ENCODE data around the gene MEPCE. TPM values are rescaled to one million over a fixed set of nuclear protein-coding genes. Genes with fewer than 3 reads are reported as not detected.
A peak's percentile ranks its signal among the peaks of the same experiment; 100 is the strongest.

MEPCE gene
- total and polyA plus RNA-seq, 3 experiments from 2014 or later: 13.6 to 78.8 (median 75.9) TPM

DNA sequence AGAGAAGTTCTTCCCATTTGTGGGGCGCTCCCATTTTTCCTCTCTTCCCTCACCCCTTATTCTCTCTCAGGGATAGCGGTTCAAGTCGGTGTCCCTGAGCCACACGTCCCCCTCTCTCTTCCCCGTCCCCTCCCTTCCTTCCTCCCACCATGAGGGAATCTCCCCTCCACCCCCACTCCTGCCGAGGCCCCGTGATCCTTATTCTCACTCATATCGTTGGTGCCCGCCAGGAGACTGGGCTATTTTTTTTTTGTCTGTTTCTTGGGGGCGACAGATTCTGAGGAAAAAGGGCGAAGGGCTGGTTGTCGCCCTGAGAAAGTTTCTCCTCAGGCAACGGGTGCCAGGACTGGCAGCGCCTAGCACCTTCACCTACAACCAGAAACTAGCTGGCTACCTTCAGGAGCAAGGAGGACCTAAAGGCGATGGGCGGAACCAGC lies 1.9 kb upstream of the MEPCE start:
- Histone ChIP-seq H3K27ac (ENCODE audit: low read depth, low read length) (peak overlapping the region; percentile 100), H3K4me1 (ENCODE audit: insufficient read depth, low read length) (peaks cover 27% of the 10 kb centered on the region), H3K27me3 (ENCODE audit: insufficient read depth, low read length, poor library complexity, severe bottlenecking) (no peaks in the 10 kb centered on the region), H3K9me3 (ENCODE audit: low read length) (no peaks in the 10 kb centered on the region), H3K36me3 (ENCODE audit: insufficient read depth, low read length) (no peaks in the 10 kb centered on the region), H3K4me3 (ENCODE audit: low read length) (peak overlapping the region; percentile 96)
- DNase-seq: peak in 1 of 5 donors; percentile 51
- H3K27ac Mint-ChIP-seq: peak overlapping the region; percentile 12 to 100 (median 100)
- POLR2A ChIA-PET: interaction anchor here (0.7 to 3.4 kb wide), 14 partner anchors 9 to 1019 kb away, joined by 3 to 27 read pairs (median 4); partner anchors contain the start of genes AP4M1, BUD31, FBXO24 and LAMTOR4
- peaks cover 0 to 13% of the 10 kb centered on the region in 2 donors for H3K27me3 Mint-ChIP-seq
- CTCF ChIA-PET: interaction anchor here (1.2 to 2.3 kb wide), 6 partner anchors 16 to 299 kb away, joined by 3 to 8 read pairs (median 4); partner anchors contain the start of genes FBXO24 and LRCH4
- H3K9me3 Mint-ChIP-seq: peaks cover 0 to 6% (median 5%) of the 10 kb centered on the region in 5 donors
- H3K36me3 Mint-ChIP-seq: peaks cover 0 to 35% (median 5%) of the 10 kb centered on the region in 3 donors
- H3K4me1 Mint-ChIP-seq: peaks cover 25 to 43% (median 27%) of the 10 kb centered on the region in 3 donors
- peak overlapping the region; percentile 96 to 100 (median 98) for H3K4me3 Mint-ChIP-seq

DNA sequence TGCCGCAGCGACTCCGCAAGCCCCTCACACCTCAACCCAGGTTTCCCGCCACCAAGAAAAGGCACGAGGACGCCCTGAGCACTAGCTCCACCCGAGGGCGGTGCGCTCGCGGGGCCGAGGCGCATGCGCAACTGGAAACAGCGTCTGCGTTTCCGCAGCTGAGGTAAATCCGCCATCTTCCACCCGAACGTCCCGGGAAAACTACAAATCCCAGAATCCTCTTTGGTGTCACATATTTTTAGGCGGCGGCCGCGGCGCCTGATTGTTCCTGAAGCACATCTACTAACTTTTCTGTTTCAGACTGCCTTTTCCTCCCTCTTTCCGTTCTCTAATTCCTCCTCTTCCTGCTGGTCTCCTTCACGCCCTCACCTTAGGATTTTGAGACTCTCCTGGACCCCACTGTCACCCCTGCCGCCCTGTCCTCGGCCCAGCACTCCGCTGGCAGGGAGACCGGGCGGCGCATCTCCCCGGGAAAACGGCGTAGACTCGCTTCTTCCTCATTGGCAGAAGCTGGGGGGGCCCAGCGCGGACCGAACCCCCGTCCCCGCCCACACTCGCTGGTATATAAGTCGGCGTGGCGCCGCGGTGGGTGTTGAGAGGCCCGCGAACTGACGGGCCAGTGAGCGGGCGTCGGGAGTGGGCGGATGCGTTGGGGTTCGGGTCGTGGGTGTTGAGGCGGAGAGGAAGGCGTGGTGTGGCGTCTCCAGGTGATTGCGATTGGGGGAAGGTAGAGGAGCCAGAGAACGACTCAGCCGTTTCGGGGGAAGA lies 1.2 kb upstream of the MEPCE start, which contains the start of gene ZCWPW1:
Gene ZCWPW1 (minus strand): TSS at position 505 of the 768 bp plus-strand sequence. CDS start 8,054 bp downstream, outside the sequence.
- Histone ChIP-seq H3K9me3 (ENCODE audit: low read length) (no peaks in the 10 kb centered on the region), H3K4me3 (ENCODE audit: low read length) (peak within 1 kb of the TSS; percentile 96), H3K27ac (ENCODE audit: low read depth, low read length) (peak within 1 kb of the TSS; percentile 100), H3K4me1 (ENCODE audit: insufficient read depth, low read length) (peaks cover 28% of the 10 kb centered on the region), H3K27me3 (ENCODE audit: insufficient read depth, low read length, poor library complexity, severe bottlenecking) (no peaks in the 10 kb centered on the region), H3K36me3 (ENCODE audit: insufficient read depth, low read length) (peaks cover 4% of the 10 kb centered on the region)
- Mint-ChIP-seq H3K36me3 (peaks cover 0 to 41% (median 3%) of the 10 kb centered on the region in 3 donors), H3K4me1 (peaks cover 27 to 49% (median 28%) of the 10 kb centered on the region in 3 donors), H3K9me3 (peaks cover 0 to 6% (median 5%) of the 10 kb centered on the region in 5 donors), H3K27ac (peak within 1 kb of the TSS; percentile 94 to 100 (median 100)), H3K27me3 (peaks cover 0 to 13% of the 10 kb centered on the region in 2 donors), H3K4me3 (peak within 1 kb of the TSS; percentile 96 to 100 (median 98))
- peak; percentile 92 to 99 (median 97) for DNase-seq
- CTCF ChIA-PET: interaction anchor here (0.8 to 2.3 kb wide), 8 partner anchors 17 to 299 kb away, joined by 3 to 8 read pairs (median 4); partner anchors contain the start of genes FBXO24, LRCH4 and POP7
- POLR2A ChIA-PET: interaction anchor here (0.5 to 3.4 kb wide), 35 partner anchors 8 to 1019 kb away, joined by 3 to 27 read pairs (median 5); partner anchors contain the start of genes AP4M1, BUD31, FBXO24 and GPC2

- H3K36me3 Mint-ChIP-seq: peaks cover 0 to 48% (median 6%) of the 10 kb centered on the region in 3 donors
- DNase-seq: peak; percentile 100
- peak overlapping the region; percentile 96 to 100 (median 98) for H3K4me3 Mint-ChIP-seq
- ChIA-PET POLR2A (interaction anchor here (0.5 to 3.4 kb wide), 37 partner anchors 7 to 897 kb away, joined by 3 to 27 read pairs (median 5); partner anchors contain the start of genes AGFG2, FBXO24, GPC2 and LAMTOR4), CTCF (interaction anchor here (0.8 to 2.3 kb wide), 8 partner anchors 17 to 300 kb away, joined by 3 to 8 read pairs (median 4); partner anchors contain the start of genes FBXO24, LRCH4 and POP7)
- H3K4me3 ChIP-seq (ENCODE audit: low read length): peak overlapping the region; percentile 96
- H3K9me3 ChIP-seq (ENCODE audit: low read length): no peaks in the 10 kb centered on the region
- H3K27me3 Mint-ChIP-seq: peaks cover 0 to 13% of the 10 kb centered on the region in 2 donors
- H3K9me3 Mint-ChIP-seq: peaks cover 0 to 6% (median 5%) of the 10 kb centered on the region in 5 donors
- H3K4me1 ChIP-seq (ENCODE audit: insufficient read depth, low read length): peaks cover 34% of the 10 kb centered on the region
- H3K27ac ChIP-seq (ENCODE audit: low read depth, low read length): peak overlapping the region; percentile 100
- H3K27ac Mint-ChIP-seq: peak overlapping the region; percentile 94 to 100 (median 100)
- no peaks in the 10 kb centered on the region for H3K27me3 ChIP-seq (ENCODE audit: insufficient read depth, low read length, poor library complexity, severe bottlenecking)
- H3K36me3 ChIP-seq (ENCODE audit: insufficient read depth, low read length): peaks cover 11% of the 10 kb centered on the region
- peaks cover 31 to 56% (median 35%) of the 10 kb centered on the region in 3 donors for H3K4me1 Mint-ChIP-seq
Observed at GRCh38 chr7:100428967-100429636, 529 bp upstream of the MEPCE start.

DNA sequence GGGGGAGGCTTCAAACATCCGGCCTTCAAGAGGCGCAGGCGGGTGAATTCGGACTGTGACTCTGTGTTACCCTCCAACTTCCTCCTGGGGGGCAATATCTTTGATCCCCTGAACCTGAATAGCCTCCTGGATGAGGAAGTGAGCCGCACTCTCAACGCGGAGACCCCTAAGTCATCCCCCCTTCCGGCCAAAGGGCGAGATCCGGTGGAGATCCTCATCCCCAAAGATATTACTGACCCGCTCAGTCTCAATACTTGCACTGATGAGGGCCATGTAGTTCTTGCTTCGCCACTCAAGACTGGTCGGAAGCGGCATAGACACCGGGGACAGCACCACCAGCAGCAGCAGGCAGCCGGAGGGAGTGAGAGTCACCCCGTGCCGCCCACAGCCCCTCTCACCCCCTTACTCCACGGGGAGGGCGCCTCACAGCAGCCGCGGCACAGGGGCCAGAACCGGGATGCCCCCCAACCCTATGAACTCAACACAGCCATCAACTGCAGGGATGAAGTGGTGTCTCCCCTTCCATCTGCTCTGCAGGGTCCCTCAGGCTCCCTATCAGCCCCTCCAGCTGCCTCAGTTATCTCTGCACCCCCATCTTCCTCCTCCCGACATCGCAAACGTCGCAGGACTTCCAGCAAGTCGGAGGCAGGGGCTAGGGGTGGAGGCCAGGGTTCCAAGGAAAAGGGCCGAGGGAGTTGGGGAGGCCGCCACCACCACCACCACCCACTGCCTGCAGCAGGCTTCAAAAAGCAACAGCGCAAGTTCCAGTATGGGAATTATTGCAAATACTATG lies 1.1 kb downstream of the MEPCE start:
- CTCF ChIA-PET: interaction anchor here (0.9 kb wide), 2 partner anchors 21 to 53 kb away, joined by 3 to 4 read pairs; partner anchors contain the start of gene NYAP1
- H3K27ac Mint-ChIP-seq: peak overlapping the region; percentile 88 to 98 (median 94)
- peaks cover 15% of the 10 kb centered on the region for H3K36me3 ChIP-seq (ENCODE audit: insufficient read depth, low read length)

DNA sequence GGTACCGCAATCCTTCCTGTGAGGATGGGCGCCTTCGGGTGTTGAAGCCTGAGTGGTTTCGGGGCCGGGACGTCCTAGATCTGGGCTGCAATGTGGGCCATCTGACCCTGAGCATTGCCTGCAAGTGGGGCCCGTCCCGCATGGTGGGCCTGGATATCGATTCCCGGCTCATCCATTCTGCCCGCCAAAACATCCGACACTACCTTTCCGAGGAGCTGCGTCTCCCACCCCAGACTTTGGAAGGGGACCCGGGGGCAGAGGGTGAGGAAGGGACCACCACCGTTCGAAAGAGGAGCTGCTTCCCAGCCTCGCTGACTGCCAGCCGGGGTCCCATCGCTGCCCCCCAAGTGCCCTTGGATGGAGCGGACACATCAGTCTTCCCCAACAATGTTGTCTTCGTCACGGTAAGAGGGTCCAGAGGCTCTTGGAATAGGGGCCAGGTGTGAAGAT lies 1.7 kb downstream of the MEPCE start:
- Mint-ChIP-seq H3K36me3 (peaks cover 0 to 65% (median 9%) of the 10 kb centered on the region in 3 donors), H3K9me3 (peaks cover 0 to 7% (median 5%) of the 10 kb centered on the region in 5 donors), H3K4me3 (peak overlapping the region; percentile 52 to 94 (median 73)), H3K27me3 (peaks cover 0 to 13% of the 10 kb centered on the region in 2 donors), H3K27ac (peak overlapping the region; percentile 67 to 98 (median 90)), H3K4me1 (peaks cover 44 to 73% (median 49%) of the 10 kb centered on the region in 3 donors)
- Histone ChIP-seq H3K36me3 (ENCODE audit: insufficient read depth, low read length) (peaks cover 15% of the 10 kb centered on the region), H3K27ac (ENCODE audit: low read depth, low read length) (no peak overlapping the region), H3K4me1 (ENCODE audit: insufficient read depth, low read length) (peaks cover 47% of the 10 kb centered on the region), H3K4me3 (ENCODE audit: low read length) (no peak overlapping the region), H3K9me3 (ENCODE audit: low read length) (no peaks in the 10 kb centered on the region), H3K27me3 (ENCODE audit: insufficient read depth, low read length, poor library complexity, severe bottlenecking) (no peaks in the 10 kb centered on the region)
- ChIA-PET CTCF (no interaction called here), POLR2A (interaction anchor here (0.6 kb wide), 1 partner anchor 34 kb away, joined by 3 read pairs; no protein-coding TSS in a partner anchor)
- peak in 1 of 5 donors; percentile 55 for DNase-seq

More for the DNA sequence above, 1.1 kb downstream of the MEPCE start:
- H3K9me3 Mint-ChIP-seq: peaks cover 0 to 6% (median 5%) of the 10 kb centered on the region in 5 donors
- POLR2A ChIA-PET: interaction anchor here (0.6 to 3.4 kb wide), 11 partner anchors 19 to 511 kb away, joined by 3 to 27 read pairs (median 9); partner anchors contain the start of genes AGFG2, FBXO24, LRCH4 and MOSPD3
- Histone ChIP-seq H3K9me3 (ENCODE audit: low read length) (no peaks in the 10 kb centered on the region), H3K27ac (ENCODE audit: low read depth, low read length) (peak overlapping the region; percentile 100), H3K27me3 (ENCODE audit: insufficient read depth, low read length, poor library complexity, severe bottlenecking) (no peaks in the 10 kb centered on the region), H3K4me1 (ENCODE audit: insufficient read depth, low read length) (peaks cover 47% of the 10 kb centered on the region), H3K4me3 (ENCODE audit: low read length) (peak overlapping the region; percentile 96)
- peaks cover 0 to 13% of the 10 kb centered on the region in 2 donors for H3K27me3 Mint-ChIP-seq
- peaks cover 42 to 71% (median 49%) of the 10 kb centered on the region in 3 donors for H3K4me1 Mint-ChIP-seq
- peaks cover 0 to 63% (median 9%) of the 10 kb centered on the region in 3 donors for H3K36me3 Mint-ChIP-seq
- peak overlapping the region; percentile 84 to 94 (median 86) for H3K4me3 Mint-ChIP-seq
- DNase-seq: peak; percentile 23 to 62 (median 36)

- DNase-seq: no peak
- Mint-ChIP-seq H3K27me3 (peaks cover 0 to 13% of the 10 kb centered on the region in 2 donors), H3K4me3 (peak overlapping the region; percentile 52 to 94 (median 73)), H3K27ac (peak overlapping the region in 7 of 8 donors; percentile 67 to 94 (median 90)), H3K4me1 (peaks cover 46 to 75% (median 49%) of the 10 kb centered on the region in 3 donors), H3K36me3 (peaks cover 0 to 67% (median 9%) of the 10 kb centered on the region in 3 donors), H3K9me3 (peaks cover 0 to 9% (median 5%) of the 10 kb centered on the region in 5 donors)
- H3K4me1 ChIP-seq (ENCODE audit: insufficient read depth, low read length): peaks cover 47% of the 10 kb centered on the region
- no peaks in the 10 kb centered on the region for H3K9me3 ChIP-seq (ENCODE audit: low read length)
- no peak overlapping the region for H3K27ac ChIP-seq (ENCODE audit: low read depth, low read length)
- POLR2A ChIA-PET: no interaction called here
- peaks cover 15% of the 10 kb centered on the region for H3K36me3 ChIP-seq (ENCODE audit: insufficient read depth, low read length)
- H3K27me3 ChIP-seq (ENCODE audit: insufficient read depth, low read length, poor library complexity, severe bottlenecking): no peaks in the 10 kb centered on the region
- CTCF ChIA-PET: no interaction called here
- H3K4me3 ChIP-seq (ENCODE audit: low read length): no peak overlapping the region
Observed at GRCh38 chr7:100432053-100432452, 2.4 kb downstream of the MEPCE start.
